Loucy (cell line): Measurements from ENCODE around the gene BSN.

Experiments used
- CTCF ChIP-seq: fragments of 200-600 bp; sonication (generic); conservative IDR thresholded peaks from 2 replicates; pipeline ENCODE4 v1.5.1; 2014; ENCODE audit warnings: mild to moderate bottlenecking, antibody characterized with exemption, low read length
- EZH2phosphoT487 ChIP-seq: fragments of 200-600 bp; IDR thresholded peaks from 2 replicates; pipeline ENCODE4 v1.6.1; 2018; ENCODE audit warnings: antibody characterized with exemption, mild to moderate bottlenecking, moderate library complexity, borderline replicate concordance

GRCh38 chr3:49534581-49535441 lies 19.5 kb upstream of the BSN start:
- TF ChIP-seq CTCF (no peak), EZH2phosphoT487 (no peak)
